GM18519 (cell line): Measurements from ENCODE around the gene OR5AP2.
"Not testable (repeated sequence)": the region's sequence is repeated elsewhere in the genome, so short reads cannot be mapped to it uniquely, and the experiment has no call there.

Experiments
- ATAC-seq: cut with Tn5 transposase; IDR thresholded peaks from one replicate; pipeline ENCODE4 v1.9.1; 2021; ENCODE audit warnings: mild to moderate bottlenecking, moderate library complexity; ENCODE audit not compliant: unreplicated experiment, low FRiP score

OR5AP2 gene

GRCh38 chr11:56642339-56642738, at the start of gene OR5AP2:
TSS of gene OR5AP2 (minus strand) at chr11:56642439. CDS start at chr11:56642439, 0 bp downstream.
- no peak for ATAC-seq

DNA sequence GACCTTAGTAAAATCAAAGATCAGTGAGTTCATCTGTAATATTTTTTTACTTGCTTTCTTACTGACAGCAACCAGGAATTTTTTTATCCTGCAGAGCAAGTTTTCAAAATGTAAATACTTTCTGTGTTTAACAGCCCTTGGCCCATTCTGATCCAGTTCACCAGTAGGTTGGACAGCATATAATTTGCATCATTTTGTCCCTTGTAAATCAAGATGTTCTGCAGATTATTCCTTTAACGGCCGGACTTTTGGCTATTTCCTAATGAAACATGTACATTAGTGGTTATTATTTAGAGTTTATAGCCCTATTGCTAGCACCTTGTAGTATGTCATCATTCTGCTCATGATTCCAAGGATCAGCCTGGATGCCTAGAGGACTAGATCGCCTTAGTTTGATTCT, 48.9 kb upstream of the OR5AP2 start:
- ATAC-seq: not testable (repeated sequence)

- ATAC-seq: no peak
These were observed 46.4 kb upstream of the OR5AP2 start for GRCh38 chr11:56688554-56689100.

- no peak for ATAC-seq
These were observed 28.7 kb upstream of the OR5AP2 start for GRCh38 chr11:56670984-56671383.

GRCh38 chr11:56663386-56663785, 21.1 kb upstream of the OR5AP2 start, which contains the start of gene OR5AR1:
TSS of gene OR5AR1 (plus strand) at chr11:56663686. CDS start at chr11:56663686, 0 bp downstream.
- ATAC-seq: no peak

DNA sequence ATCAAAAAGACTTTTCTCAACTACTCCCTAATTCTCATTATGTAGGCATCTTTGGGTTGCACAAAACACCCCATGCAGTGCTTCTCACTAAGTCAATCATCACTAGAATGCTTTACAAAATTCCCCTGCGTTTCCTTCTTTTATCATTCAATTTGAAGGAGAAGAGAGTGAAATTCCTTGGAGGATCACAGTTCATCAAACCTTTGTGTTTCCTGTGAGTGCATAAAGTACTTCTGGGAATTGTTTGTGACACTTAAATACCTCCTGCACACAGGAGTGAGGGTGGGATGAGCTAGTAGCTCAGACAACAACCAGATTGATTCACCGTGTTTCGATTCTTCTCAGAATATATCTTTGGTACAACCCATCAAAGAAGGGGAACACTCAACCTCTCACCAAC, 17.5 kb upstream of the OR5AP2 start:
- ATAC-seq: no peak

DNA sequence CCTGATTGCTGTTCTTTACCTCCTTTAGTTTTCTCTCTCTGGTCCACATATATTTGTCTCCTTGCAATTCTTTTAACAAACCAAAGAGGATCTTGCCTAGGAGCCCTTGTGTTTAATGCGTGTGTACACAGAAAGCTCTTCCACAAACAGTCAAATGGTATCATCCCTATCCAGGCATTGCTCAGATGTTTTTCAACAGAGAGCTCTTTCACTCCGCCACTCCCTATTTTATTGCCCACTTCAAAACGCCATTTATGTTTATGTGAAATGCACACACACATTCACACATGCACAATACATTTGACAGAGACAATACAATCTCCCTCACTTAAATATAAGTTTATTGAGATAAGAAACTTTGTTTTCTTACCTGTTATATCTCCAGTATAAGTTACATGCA, 4.7 kb downstream of the OR5AP2 start:
- ATAC-seq: no peak

DNA sequence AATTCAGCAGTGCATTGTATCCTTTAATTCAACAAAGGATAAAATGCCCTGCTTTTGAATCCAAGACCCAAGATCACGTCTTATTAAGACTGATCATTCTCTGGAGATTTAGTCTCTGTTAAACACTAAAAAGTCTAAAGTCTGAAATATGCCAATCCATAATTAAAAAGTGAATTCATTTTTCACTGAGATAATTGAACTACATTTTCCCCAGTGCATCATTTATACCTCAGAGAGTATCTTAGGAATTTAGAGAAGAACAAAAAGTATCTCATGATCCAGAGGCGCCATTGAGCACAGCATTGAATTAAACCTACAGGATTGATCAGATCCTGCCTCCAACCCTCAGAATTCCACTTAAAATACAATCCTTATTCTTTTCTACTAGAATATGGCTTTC, 5.4 kb downstream of the OR5AP2 start:
- no peak for ATAC-seq

DNA sequence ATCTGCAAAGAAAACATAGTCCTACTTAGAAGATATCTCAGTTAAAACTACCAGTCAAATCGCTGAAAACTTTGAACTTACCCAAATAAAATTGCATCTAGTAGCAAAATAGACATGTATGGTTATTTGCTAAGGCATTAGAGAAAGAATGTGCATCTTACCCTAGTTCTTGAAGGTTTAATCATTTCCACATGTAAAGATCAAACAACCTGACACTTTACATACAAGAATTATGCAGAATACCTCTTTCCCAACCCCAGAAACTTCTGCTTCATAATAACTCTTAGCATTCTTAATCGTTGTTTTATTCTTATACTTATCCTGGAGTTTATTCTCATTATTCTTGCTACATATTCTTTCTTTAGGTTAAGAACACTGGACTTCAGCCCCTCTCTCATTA, 9.9 kb downstream of the OR5AP2 start:
- no peak for ATAC-seq

DNA sequence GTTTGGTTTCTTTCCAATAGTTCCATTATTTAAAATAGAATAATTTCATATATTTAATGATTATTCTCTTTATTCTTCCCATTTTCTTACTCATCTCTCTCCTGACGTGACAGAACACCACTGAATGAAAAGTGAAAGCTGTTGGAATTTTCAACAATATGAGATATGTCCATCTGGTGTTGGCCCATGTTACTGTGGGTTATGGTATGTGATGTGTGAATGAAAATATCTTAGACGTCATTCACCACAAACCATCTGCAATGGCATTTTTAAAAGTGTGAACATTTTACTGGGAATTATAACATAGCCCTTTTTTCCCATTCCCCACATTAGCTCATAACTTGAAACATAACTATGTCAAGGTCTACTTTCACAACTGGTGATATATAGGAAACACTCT, 16.3 kb downstream of the OR5AP2 start:
- no peak for ATAC-seq

- peak; percentile 48 for ATAC-seq
These were observed 17.6 kb downstream of the OR5AP2 start for GRCh38 chr11:56624661-56625110.

DNA sequence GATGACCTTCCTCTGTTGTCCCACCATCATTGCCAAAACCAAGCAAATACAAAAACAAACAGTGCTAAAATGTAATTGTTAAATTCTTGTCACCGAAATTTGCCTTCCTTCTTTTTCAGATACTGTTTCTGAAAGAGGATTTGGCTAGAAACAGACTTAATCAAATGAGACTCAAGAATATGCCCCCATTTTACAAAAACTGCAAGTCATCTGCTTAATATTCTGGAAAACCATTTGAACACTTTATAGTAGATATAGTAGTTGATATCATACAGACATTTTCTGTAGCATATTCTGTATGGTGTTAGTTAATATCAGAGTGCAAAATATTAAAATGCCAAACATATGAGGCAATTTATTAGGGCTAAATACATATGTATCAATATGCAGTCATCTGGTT, 31.1 kb downstream of the OR5AP2 start:
- ATAC-seq: no peak

DNA sequence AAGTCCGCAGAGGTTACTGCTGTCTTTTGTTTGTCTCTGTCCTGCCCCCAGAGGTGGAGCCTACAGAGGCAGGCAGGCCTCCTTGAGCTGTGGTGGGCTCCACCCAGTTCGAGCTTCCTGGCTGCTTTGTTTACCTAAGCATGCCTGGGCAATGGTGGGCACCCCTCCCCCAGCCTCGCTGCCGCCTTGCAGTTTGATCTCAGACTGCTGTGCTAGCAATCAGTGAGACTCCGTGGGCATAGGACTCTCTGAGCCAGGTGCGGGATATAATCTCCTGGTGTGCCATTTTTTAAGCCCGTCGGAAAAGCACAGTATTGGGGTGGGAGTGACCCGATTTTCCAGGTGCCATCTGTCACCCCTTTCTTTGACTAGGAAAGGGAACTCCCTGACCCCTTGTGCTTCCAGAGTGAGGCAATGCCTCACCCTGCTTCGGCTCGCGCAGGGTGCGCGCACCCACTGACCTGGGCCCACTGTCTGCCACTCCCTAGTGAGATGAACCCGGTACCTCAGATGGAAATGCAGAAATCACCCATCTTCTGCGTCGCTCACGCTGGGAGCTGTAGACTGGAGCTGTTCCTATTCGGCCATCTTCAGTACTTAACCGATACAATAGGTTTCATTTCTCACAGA, 50.0 kb downstream of the OR5AP2 start:
- ATAC-seq: not testable (repeated sequence)
